ENCODE measurements around the gene WARS2. TPM values are rescaled to one million over a fixed set of nuclear protein-coding genes. Genes with fewer than 3 reads are reported as not detected.
"Not testable (repeated sequence)": the region's sequence is repeated elsewhere in the genome, so short reads cannot be mapped to it uniquely, and the experiment has no call there.

WARS2 gene
- total and polyA plus RNA-seq, 2 donors from 2014 or later, result 13.9 to 14.8 TPM

DNA sequence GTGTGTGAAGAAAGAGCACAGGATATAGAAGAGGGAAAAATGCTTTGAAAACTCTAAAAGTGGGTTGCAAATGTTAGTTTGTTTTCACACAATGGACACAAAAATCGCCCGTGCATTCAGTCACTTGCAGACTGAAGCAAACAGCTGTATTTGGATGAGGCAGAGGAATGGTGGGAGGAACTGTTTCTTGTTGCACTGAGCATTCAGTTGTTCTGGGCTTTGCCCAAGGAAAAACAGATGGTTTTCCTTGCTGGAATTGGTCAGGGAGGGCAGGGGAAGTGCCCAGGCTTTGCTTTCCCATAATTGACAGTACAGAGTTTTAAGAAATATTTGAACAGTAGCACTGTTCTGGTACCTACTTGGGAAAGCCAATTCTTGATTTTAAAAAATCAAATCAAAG, 19.5 kb upstream of the WARS2 start:
- FAIRE-seq (no peak), DNase-seq (peak in 1 of 5 donors; percentile 32)
- Histone ChIP-seq H3K27me3 (ENCODE audit: control insufficient read depth, insufficient read depth, low read length) (no peaks in the 10 kb centered on the region), H3K9ac (ENCODE audit: low read length in 3 of 3) (no peak overlapping the region), H3K4me3 (ENCODE audit: low read length in 3 of 3) (no peak overlapping the region), H3K27ac (ENCODE audit: low read depth in 2 of 2, low read length in 2 of 2) (no peak overlapping the region), H3K36me3 (ENCODE audit: control insufficient read depth in 2 of 3, insufficient read depth in 3 of 3, low read length in 3 of 3) (peaks cover 3 to 14% (median 12%) of the 10 kb centered on the region in 3 donors), H3K9me3 (ENCODE audit: control insufficient read depth in 2 of 3, insufficient read depth in 1 of 3, low read length in 3 of 3) (no peaks in the 10 kb centered on the region), H3K4me1 (ENCODE audit: control insufficient read depth in 2 of 3, insufficient read depth in 2 of 3, low read depth in 1 of 3, low read length in 3 of 3) (no peaks in the 10 kb centered on the region)
- intact Hi-C loops (cut with DNase I), result no loop called here
- TF ChIP-seq, protein P1, sequence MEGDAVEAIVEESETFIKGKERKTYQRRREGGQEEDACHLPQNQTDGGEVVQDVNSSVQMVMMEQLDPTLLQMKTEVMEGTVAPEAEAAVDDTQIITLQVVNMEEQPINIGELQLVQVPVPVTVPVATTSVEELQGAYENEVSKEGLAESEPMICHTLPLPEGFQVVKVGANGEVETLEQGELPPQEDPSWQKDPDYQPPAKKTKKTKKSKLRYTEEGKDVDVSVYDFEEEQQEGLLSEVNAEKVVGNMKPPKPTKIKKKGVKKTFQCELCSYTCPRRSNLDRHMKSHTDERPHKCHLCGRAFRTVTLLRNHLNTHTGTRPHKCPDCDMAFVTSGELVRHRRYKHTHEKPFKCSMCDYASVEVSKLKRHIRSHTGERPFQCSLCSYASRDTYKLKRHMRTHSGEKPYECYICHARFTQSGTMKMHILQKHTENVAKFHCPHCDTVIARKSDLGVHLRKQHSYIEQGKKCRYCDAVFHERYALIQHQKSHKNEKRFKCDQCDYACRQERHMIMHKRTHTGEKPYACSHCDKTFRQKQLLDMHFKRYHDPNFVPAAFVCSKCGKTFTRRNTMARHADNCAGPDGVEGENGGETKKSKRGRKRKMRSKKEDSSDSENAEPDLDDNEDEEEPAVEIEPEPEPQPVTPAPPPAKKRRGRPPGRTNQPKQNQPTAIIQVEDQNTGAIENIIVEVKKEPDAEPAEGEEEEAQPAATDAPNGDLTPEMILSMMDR (IDR thresholded peaks at IDR 0.05; ENCODE audit: borderline replicate concordance, extremely low read depth, insufficient read depth), result no peak

DNA sequence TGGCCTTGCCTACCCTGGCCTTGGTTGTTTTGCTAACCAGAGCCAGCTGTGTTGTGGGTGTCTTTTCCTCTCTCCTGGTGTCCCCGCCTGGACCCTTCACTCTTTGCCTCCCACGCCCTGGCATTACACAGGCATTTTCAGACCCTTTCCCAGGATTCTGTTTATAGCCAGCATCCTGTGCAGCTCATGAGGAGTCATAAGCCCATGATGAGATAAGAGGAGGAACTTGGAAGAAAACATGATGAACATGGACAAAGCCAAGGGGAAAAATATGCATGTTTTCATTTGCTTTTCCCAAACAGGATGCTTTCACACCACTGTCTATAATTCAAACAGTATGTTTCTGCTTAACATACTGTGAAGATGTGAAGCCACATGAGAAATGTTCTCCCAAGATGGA, 18.7 kb upstream of the WARS2 start:
- no peak for DNase-seq
- no peaks in the 10 kb centered on the region for H3K27me3 ChIP-seq (ENCODE audit: control insufficient read depth, insufficient read depth, low read length)
- peaks cover 3 to 14% (median 12%) of the 10 kb centered on the region in 3 donors for H3K36me3 ChIP-seq (ENCODE audit: control insufficient read depth in 2 of 3, insufficient read depth in 3 of 3, low read length in 3 of 3)
- no peak overlapping the region for H3K27ac ChIP-seq (ENCODE audit: low read depth in 2 of 2, low read length in 2 of 2)
- H3K9ac ChIP-seq (ENCODE audit: low read length in 3 of 3), result no peak overlapping the region
- H3K4me3 ChIP-seq (ENCODE audit: low read length in 3 of 3), result no peak overlapping the region
- FAIRE-seq, result no peak
- intact Hi-C loops (cut with DNase I), result no loop called here
- H3K4me1 ChIP-seq (ENCODE audit: control insufficient read depth in 2 of 3, insufficient read depth in 2 of 3, low read depth in 1 of 3, low read length in 3 of 3), result no peaks in the 10 kb centered on the region
- TF ChIP-seq, protein P1 (IDR thresholded peaks at IDR 0.05; ENCODE audit: borderline replicate concordance, extremely low read depth, insufficient read depth), result no peak
- H3K9me3 ChIP-seq (ENCODE audit: control insufficient read depth in 2 of 3, insufficient read depth in 1 of 3, low read length in 3 of 3), result no peaks in the 10 kb centered on the region

DNA sequence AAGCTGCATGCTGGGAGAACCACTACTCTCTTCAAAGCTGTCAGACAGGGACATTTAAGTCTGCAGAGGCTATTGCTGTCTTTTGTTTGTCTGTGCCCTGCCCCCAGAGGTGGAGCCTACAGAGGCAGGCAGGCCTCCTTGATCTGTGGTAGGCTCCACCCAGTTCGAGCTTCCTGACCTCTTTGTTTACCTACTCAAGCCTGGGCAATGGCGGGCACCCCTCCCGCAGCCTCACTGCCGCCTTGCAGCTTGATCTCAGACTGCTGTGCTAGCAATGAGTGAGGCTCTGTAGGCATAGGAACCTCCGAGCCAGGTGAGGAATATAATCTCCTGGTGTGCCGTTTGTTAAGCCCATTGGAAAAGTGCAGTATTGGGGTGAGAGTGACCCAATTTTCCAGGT, 16.3 kb upstream of the WARS2 start:
- peaks cover 0 to 12% (median 11%) of the 10 kb centered on the region in 3 donors for H3K36me3 ChIP-seq (ENCODE audit: control insufficient read depth in 2 of 3, insufficient read depth in 3 of 3, low read length in 3 of 3)
- H3K9me3 ChIP-seq (ENCODE audit: control insufficient read depth in 2 of 3, insufficient read depth in 1 of 3, low read length in 3 of 3); H3K9ac ChIP-seq (ENCODE audit: low read length in 3 of 3); H3K27ac ChIP-seq (ENCODE audit: low read depth in 2 of 2, low read length in 2 of 2); H3K27me3 ChIP-seq (ENCODE audit: control insufficient read depth, insufficient read depth, low read length); intact Hi-C loops (cut with DNase I); H3K4me3 ChIP-seq (ENCODE audit: low read length in 3 of 3); DNase-seq; FAIRE-seq; H3K4me1 ChIP-seq (ENCODE audit: control insufficient read depth in 2 of 3, insufficient read depth in 2 of 3, low read depth in 1 of 3, low read length in 3 of 3): not testable (repeated sequence)

DNA sequence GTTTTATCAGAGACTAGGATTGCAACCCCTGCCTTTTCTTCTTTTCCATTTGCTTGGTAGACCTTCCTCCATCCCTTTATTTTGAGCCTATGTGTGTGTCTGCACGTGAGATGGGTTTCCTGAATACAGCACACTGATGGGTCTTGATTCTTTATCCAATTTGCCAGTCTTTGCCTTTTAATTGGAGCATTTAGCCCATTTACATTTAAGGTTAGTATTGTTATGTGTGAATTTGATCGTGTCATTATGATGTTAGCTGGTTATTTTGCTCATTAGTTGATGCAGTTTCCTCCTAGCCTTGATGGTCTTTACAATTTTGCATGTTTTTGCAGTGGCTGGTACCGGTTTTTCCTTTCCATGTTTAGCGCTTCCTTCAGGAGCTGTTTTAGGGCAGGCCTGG, 14.6 kb upstream of the WARS2 start:
- DNase-seq, result not testable (repeated sequence)

More for the DNA sequence above, 14.6 kb upstream of the WARS2 start:
- H3K4me1 ChIP-seq (ENCODE audit: control insufficient read depth in 2 of 3, insufficient read depth in 2 of 3, low read depth in 1 of 3, low read length in 3 of 3); FAIRE-seq; H3K27me3 ChIP-seq (ENCODE audit: control insufficient read depth, insufficient read depth, low read length); H3K27ac ChIP-seq (ENCODE audit: low read depth in 2 of 2, low read length in 2 of 2); intact Hi-C loops (cut with DNase I); H3K9me3 ChIP-seq (ENCODE audit: control insufficient read depth in 2 of 3, insufficient read depth in 1 of 3, low read length in 3 of 3); H3K4me3 ChIP-seq (ENCODE audit: low read length in 3 of 3); H3K9ac ChIP-seq (ENCODE audit: low read length in 3 of 3): not testable (repeated sequence)
- H3K36me3 ChIP-seq (ENCODE audit: control insufficient read depth in 2 of 3, insufficient read depth in 3 of 3, low read length in 3 of 3), result peaks cover 0 to 12% (median 11%) of the 10 kb centered on the region in 3 donors
